Astrocyte (in vitro differentiated cells and primary cell): Measurements from ENCODE around the gene WSB1.

Experiments used
- EZH2 ChIP-seq: IDR thresholded peaks from 2 replicates; pipeline ENCODE4 v1.6.1; 2012; ENCODE audit warnings: mild to moderate bottlenecking, low read length, inconsistent platforms; ENCODE audit not compliant: insufficient read depth
- TF ChIP-seq, protein P1 (sequence below): IDR thresholded peaks from 2 replicates; pipeline ENCODE4 v1.5.1; 2011; ENCODE audit warnings: low read depth, mild to moderate bottlenecking, inconsistent platforms, low read length, moderate library complexity; ENCODE audit not compliant: insufficient read depth

- TF ChIP-seq, protein P1, sequence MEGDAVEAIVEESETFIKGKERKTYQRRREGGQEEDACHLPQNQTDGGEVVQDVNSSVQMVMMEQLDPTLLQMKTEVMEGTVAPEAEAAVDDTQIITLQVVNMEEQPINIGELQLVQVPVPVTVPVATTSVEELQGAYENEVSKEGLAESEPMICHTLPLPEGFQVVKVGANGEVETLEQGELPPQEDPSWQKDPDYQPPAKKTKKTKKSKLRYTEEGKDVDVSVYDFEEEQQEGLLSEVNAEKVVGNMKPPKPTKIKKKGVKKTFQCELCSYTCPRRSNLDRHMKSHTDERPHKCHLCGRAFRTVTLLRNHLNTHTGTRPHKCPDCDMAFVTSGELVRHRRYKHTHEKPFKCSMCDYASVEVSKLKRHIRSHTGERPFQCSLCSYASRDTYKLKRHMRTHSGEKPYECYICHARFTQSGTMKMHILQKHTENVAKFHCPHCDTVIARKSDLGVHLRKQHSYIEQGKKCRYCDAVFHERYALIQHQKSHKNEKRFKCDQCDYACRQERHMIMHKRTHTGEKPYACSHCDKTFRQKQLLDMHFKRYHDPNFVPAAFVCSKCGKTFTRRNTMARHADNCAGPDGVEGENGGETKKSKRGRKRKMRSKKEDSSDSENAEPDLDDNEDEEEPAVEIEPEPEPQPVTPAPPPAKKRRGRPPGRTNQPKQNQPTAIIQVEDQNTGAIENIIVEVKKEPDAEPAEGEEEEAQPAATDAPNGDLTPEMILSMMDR: no peak
- no peak for TF ChIP-seq EZH2
Measured at GRCh38 chr17:27341041-27341471, 47.1 kb downstream of the WSB1 start.
